ENCODE measurements around the gene KCNIP3.

GRCh38 chr2:95294579-95295250, 2.4 kb upstream of the KCNIP3 start:
- TF ChIP-seq CTCF (IDR thresholded peaks at IDR 0.05; ENCODE audit: insufficient read depth, low read depth, low read length), result no peak
- no peak for TF ChIP-seq EZH2 (IDR thresholded peaks at IDR 0.05; ENCODE audit: insufficient read depth, low read length)

All from astrocyte (in vitro differentiated cells and primary cell).